Measurements from ENCODE around the gene TMEM98. TPM values are rescaled to one million over a fixed set of nuclear protein-coding genes. Genes with fewer than 3 reads are reported as not detected.

Gene TMEM98
- total and polyA plus RNA-seq, 2 of the 8 experiments (the other 6 are each of a cell fraction or from before 2014, with no cell fraction given) = 86.1 to 232 TPM

DNA sequence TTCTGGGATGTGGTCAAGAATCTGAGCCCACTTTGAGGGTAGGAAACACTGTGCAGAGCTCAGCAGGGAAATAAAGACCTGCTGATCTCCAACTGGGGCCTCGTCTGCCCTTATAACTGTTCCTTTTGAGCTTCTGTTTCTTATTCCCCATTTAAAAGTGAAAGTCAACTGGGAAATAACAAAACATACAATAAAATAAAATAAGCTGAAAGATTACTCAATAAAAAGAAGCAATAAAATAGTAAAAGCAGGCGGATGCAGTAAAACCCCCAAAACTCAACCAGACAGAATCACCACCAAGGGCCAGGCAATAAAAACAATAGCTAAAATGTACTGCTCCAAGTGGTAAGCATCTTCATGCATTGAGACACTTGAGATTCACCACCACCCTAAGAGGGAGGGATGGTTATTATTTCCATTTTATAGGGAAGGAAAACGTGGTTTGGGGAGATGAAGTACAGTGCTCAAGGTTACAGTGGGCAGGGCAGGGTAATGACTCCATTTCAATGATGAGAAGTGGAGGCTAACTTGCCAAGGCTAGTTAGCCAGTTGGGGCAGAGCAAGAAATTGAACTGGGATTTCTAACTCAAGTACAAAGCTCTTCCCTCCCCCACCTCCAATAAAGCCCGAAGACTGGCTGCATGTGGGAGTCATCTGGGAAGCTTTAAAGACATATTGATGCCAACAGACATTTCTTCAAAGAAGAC is 57.2 kb downstream of the TMEM98 start:
- no peak overlapping the region for H3K56ac ChIP-seq (replicated peaks; ENCODE audit: insufficient read length, low read depth, low read length)
- peaks cover 18 to 21% of the 10 kb centered on the region in 2 experiments for H3K9me3 ChIP-seq (ENCODE audit: insufficient read depth in 2 of 2, low read depth in 1 of 2, low read length in 1 of 2)
- no peak overlapping the region for H4K5ac ChIP-seq (ENCODE audit: insufficient read length, low read depth, low read length)
- H3K79me2 ChIP-seq (ENCODE audit: control insufficient read depth in 1 of 2, insufficient read depth in 2 of 2, low read length in 2 of 2) = no peaks in the 10 kb centered on the region
- no peaks in the 10 kb centered on the region for H3K27me3 ChIP-seq (replicated peaks in 1 of 4; ENCODE audit: control insufficient read depth in 3 of 4, extremely low read depth in 1 of 4, insufficient read depth in 3 of 4, low read length in 3 of 4)
- H3K23me2 ChIP-seq (ENCODE audit: low read depth, low read length) = no peaks in the 10 kb centered on the region; the same call in 1 of the 2 replicates
- DNase-seq (ENCODE audit: low read depth in 1 of 2, low spot score in 2 of 2) (no peak), FAIRE-seq (no peak)
- no peak overlapping the region for H2AK5ac ChIP-seq (ENCODE audit: low read depth, low read length)
- H4K20me1 ChIP-seq (replicated peaks in 1 of 2; ENCODE audit: control insufficient read depth in 1 of 2, insufficient read depth in 2 of 2, low read length in 2 of 2) = no peaks in the 10 kb centered on the region
- WGBS, 2 experiments (ENCODE audit: extremely low coverage in 1 of 2, insufficient coverage in 1 of 2, insufficient read length in 1 of 2, insufficient replicate concordance in 2 of 2, low coverage in 1 of 2, low lambda C conversion rate in 2 of 2, missing lambda C conversion rate in 1 of 2) = 82% methylated on average over 4 of the region's 4 CpGs; no CpG with 5 or more reads in 1 of the 2 experiments
- no peak overlapping the region for H4K91ac ChIP-seq (replicated peaks; ENCODE audit: insufficient read length, low read length)
- H2BK5ac ChIP-seq (ENCODE audit: low read depth, low read length) = no peak overlapping the region
- H3K27ac ChIP-seq (ENCODE audit: low read depth, low read length) = no peak overlapping the region
- no peak overlapping the region for H3K4me3 ChIP-seq (ENCODE audit: extremely low read depth in 1 of 4, insufficient read depth in 2 of 4, low read depth in 3 of 4, low read length in 4 of 4)
- H3K4ac ChIP-seq (replicated peaks; ENCODE audit: insufficient read length, low read depth, low read length) = no peak overlapping the region
- H2BK12ac ChIP-seq (ENCODE audit: low read depth, low read length) = no peak overlapping the region
- ChIA-PET CTCF (ENCODE audit: partially characterized antibody) (interaction anchor here (0.6 to 1.4 kb wide), 3 partner anchors 9 to 229 kb away, joined by 3 to 4 read pairs (median 4); no protein-coding TSS in a partner anchor), POLR2A (ENCODE audit: partially characterized antibody) (no interaction called here)
- H2BK120ac ChIP-seq (replicated peaks; ENCODE audit: low read depth, low read length) = no peak overlapping the region
- no peaks in the 10 kb centered on the region for H3K79me1 ChIP-seq (ENCODE audit: low read depth, low read length)
- no peak overlapping the region for H2BK15ac ChIP-seq (ENCODE audit: low read length)
- H3K4me2 ChIP-seq (ENCODE audit: insufficient read depth in 1 of 2, low read depth in 2 of 2, low read length in 2 of 2) = no peak overlapping the region
- H3K36me3 ChIP-seq (ENCODE audit: control insufficient read depth in 2 of 4, insufficient read depth in 4 of 4, low read length in 3 of 4) = no peaks in the 10 kb centered on the region; a peak in 1 of 8 replicates
- TF ChIP-seq KDM4A (IDR thresholded peaks at IDR 0.05; ENCODE audit: low read depth, low read length, severe bottlenecking) = no peak
- TF ChIP-seq POU5F1 (IDR thresholded peaks at IDR 0.05; ENCODE audit: low read depth, low read length) = no peak
- no peaks in the 10 kb centered on the region for H3K4me1 ChIP-seq (replicated peaks in 1 of 4; ENCODE audit: control insufficient read depth in 3 of 4, insufficient read depth in 4 of 4, low read length in 3 of 4)
- no peak overlapping the region for H4K8ac ChIP-seq (ENCODE audit: extremely low read depth, insufficient read depth, low read length)
- H3K14ac ChIP-seq (ENCODE audit: insufficient read length) = no peak overlapping the region
- H3K9ac ChIP-seq (replicated peaks in 1 of 4; ENCODE audit: extremely low read depth in 1 of 4, low read depth in 3 of 4, low read length in 3 of 4) = no peak overlapping the region
- H3K23ac ChIP-seq (ENCODE audit: insufficient read length) = no peak overlapping the region
- no peak overlapping the region for H2BK20ac ChIP-seq (ENCODE audit: low read length)
- no peak overlapping the region for H2AFZ ChIP-seq (ENCODE audit: low read length)
- H3K18ac ChIP-seq (ENCODE audit: extremely low read depth, low read length) = no peak overlapping the region
